Activated effector memory CD4-positive, alpha-beta T cell treated with Interleukin-2 at 50 U/mL for 16 hours (primary cell): ENCODE results near the gene IFNA7.
"Not testable (repeated sequence)": the region's sequence is repeated elsewhere in the genome, so short reads cannot be mapped to it uniquely, and the experiment has no call there.

ENCODE experiments used
- DNase-seq: peaks from one replicate; pipeline ENCODE4 v3.0.0-alpha.2; 2020

Gene IFNA7

DNA sequence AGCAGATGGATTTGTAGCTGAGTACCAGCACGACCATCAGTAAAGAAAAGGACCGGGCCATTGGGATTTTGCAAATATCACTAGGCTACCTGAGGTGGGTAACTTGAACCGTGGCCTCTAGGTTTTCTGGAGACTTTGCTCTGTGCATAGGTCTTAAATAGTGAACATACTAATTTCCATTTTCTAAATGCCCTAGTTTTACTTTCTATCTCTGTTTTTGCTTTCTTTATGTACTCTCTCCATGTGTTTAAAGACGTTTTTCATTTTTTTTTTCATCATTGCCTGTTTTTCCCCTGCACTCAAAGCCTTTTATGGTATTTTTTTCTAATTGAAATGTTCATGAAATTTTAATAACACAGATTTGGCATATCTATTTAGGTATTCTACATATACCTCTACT lies at the start of gene IFNA7:
Gene IFNA7 (minus strand): TSS at position 101 of the 400 bp plus-strand sequence. CDS start 40 bp downstream, at position 61.
- DNase-seq: not testable (repeated sequence)

DNA sequence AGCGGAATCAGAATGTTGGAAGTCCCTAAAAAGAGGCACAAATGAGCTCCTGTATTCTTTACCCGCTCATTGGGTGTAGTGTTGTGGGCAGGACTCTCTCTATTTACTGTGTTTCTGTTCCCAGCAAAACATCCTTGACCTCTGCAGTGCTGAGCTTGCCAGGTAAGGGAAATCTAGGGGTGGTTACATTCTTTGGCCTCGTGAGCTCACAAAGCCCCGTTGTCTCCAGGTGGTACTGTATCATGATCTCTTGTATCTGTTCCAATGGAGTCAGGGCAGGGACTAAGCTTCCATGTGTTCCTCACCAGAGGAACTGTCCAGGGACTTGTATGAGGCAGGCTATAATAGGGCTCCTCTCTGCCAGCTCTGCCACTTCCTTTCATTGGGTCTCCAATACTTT lies 49.6 kb upstream of the IFNA7 start:
- DNase-seq: no peak

DNA sequence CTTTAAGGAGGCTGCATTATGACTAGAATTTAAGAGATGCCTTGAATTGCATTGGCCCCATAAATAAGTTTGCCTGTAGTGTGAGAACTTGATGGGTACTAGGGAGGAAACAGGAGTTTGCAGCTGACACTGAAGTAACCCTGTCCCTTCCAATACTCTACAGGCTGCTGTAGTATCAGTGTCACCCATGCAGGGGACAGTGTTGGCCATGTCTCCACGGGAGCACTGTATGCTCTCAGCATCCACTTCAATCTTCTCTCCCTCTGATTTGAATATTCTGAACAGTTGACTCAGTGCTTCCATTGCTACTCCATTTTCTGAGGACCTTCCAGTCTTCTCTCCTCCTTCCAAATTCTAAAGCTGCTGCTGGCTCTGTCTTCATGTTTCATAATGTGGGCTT lies 49.2 kb upstream of the IFNA7 start:
- no peak for DNase-seq

DNA sequence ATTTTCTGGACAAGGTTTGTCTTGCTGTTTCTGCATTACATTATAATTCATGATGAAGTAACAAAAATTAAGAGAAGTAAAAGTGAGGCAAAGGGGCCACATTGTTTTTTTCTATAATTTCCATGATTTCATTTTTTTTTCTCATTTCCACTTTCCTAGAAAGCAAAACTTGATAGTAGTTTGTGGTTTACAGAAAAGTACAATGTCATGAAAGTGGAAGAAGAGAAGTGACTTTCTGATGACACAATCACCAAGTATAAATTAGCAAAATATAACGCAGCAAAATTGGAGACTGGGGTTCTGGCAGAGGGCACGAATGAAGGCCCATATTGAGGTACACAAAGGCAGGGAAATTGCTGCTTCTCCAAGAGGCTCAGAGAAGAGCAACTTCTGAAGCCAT lies 42.8 kb upstream of the IFNA7 start:
- no peak for DNase-seq

DNA sequence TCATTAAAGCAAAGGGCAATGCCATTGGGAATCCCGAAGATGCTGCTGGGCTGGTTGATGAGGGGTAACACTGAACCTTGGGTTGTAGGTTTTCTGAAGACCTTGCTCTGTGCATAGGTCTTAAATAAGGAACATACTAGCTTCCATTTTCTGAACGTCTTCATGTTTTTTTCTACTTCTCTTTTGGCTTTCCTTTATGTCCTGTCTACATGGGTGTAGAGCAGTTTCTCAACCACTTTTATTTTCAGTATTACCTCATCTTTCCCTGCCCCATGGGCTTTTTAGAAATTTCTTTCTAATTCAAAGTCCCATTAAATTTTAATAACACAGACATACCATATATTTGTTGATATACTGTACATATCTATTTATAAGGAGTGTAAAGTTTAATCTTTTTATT lies 37.9 kb upstream of the IFNA7 start, which contains the start of gene IFNA14:
Gene IFNA14 (minus strand): TSS at position 95 of the 400 bp plus-strand sequence. CDS start 70 bp downstream, at position 25.
- DNase-seq: no peak

DNA sequence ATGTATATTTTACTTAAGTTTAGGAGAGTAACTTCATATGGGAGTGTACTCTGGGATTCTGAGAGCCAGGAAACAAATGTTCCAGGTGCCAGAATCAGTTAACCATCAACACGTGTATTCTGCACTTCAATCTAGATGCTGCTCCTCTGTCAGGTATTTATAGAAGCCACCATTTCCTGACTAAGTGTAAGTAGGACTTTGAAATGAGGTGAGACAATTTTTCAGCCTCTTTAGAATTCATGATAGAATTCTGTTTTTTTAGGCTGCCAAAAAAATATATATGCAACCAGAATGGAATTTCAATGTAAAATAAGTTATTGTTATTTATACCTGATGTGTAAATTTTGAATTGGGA lies 34.3 kb upstream of the IFNA7 start:
- DNase-seq: not testable (repeated sequence)

DNA sequence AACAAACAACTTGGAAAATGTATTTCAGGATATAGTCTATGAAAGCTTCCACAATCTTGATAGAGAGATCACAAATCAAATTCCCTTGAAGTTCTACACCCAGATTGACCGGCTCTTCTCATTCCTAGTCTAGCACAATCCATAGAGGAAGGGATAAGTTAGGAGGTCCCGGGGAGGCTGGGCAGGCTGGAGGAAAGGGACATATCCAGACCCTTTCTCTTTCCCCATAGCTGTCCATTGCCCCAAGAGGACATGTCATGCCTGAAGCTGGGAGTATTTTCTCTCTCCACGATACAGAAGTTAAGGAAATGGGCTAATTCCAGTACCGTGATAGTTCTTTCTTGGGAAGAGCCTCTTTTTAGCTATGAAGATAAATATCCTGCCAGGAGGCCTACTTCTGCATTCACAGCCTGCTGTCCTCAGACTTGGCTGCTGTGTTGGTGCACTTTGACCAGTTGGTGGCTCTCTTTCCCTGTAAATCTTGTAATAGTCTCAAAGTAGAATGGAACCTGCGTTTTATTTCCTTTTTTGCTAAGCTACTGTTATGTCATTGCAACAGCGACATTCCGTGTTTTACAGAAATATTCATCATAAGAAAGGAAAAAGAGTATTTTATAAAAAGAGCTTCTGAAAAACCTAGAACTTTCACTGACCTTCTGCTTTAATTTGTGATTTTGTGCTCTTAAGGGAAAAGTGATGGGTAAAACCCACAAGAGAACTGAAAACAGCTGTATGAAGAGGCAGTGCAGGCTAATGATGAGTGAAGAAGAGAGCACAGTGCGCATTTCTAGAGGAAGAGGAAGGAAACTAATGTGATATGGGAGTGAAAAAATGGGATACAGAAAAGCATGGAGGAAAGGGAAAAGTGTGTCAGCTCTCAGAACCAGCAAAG lies 33.7 kb upstream of the IFNA7 start:
- not testable (repeated sequence) for DNase-seq

DNA sequence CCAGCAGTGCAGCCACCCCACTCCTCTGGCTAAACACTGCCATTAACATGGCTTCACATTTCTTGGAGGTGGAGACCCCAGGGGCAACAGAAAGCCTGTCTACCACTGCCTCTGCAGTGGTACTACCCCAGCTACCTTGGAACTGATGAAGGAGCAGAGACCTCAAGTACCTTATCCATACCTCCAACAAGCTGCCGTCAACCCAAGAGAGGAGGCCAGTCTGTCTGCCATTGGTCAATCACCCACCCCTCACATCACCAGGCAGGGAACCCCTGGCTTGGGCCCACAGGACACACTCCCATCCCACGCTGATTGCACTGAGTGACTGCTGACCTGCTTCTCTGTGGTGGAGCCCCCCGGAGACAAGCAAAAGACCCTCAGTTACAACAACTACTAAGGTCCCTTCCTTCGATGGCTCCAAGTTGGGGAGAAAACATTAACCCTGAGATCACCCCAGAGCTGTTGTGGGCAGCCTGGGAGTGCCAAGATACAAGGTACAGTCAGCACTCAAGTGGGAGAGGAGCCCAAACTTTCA lies 32.2 kb upstream of the IFNA7 start:
- no peak for DNase-seq

DNA sequence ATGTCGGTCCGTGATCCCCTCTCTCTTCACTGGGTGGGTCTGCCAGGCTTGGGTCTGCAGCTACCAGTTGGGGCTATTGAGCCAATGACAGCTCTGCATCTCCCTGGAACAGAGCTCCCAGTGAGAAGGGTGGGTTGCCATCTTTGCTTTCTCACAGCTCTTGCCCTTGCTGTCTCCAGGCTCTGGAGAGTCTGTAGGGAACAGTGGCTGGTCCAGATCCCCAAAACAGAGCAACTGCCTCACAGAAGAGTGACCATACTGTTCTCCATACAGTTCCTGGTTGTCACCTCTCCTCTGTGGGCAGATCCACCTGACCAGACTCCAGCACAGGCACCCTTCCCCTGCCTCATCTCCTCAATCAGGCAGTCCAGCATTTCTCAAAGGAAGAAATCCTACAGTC lies 31.3 kb upstream of the IFNA7 start:
- no peak for DNase-seq

DNA sequence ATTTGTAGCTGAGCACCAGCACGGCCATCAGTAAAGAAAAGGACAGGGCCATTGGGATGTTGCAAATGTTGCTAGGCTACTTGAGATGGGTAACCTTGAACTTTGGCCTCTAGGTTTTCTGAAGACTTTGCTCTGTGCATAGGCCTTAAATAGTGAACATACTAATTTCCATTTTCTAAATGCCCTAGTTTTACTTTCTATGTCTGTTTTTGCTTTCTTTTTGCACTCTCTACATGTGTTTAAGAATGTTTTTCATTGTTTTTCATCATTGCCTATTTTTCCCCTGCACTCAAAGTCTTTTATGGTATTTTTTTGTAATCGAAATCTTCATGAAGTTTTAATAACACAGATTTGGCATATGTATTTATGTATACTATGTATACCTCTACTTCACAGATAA lies 26.1 kb upstream of the IFNA7 start, which contains the start of gene IFNA17:
Gene IFNA17 (minus strand): TSS at position 101 of the 400 bp plus-strand sequence. CDS start 49 bp downstream, at position 52.
- DNase-seq: no peak

DNA sequence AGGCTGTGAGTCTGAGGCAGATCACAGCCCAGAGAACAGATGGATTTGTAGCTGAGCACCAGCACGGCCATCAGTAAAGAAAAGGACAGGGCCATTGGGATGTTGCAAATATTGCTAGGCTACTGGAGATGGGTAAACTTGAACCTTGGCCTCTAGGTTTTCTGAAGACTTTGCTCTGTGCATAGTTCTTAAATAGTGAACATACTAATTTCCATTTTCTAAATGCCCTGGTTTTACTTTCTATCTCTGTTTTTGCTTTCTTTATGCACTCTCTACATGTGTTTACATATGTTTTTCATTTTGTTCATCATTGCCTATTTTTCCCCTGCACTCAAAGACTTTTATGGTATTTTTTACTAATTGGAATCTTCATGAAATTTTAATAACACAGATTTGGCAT lies 15.2 kb upstream of the IFNA7 start, which contains the start of gene IFNA16:
Gene IFNA16 (minus strand): TSS at position 101 of the 400 bp plus-strand sequence. CDS start 6 bp downstream, at position 95.
- not testable (repeated sequence) for DNase-seq

DNA sequence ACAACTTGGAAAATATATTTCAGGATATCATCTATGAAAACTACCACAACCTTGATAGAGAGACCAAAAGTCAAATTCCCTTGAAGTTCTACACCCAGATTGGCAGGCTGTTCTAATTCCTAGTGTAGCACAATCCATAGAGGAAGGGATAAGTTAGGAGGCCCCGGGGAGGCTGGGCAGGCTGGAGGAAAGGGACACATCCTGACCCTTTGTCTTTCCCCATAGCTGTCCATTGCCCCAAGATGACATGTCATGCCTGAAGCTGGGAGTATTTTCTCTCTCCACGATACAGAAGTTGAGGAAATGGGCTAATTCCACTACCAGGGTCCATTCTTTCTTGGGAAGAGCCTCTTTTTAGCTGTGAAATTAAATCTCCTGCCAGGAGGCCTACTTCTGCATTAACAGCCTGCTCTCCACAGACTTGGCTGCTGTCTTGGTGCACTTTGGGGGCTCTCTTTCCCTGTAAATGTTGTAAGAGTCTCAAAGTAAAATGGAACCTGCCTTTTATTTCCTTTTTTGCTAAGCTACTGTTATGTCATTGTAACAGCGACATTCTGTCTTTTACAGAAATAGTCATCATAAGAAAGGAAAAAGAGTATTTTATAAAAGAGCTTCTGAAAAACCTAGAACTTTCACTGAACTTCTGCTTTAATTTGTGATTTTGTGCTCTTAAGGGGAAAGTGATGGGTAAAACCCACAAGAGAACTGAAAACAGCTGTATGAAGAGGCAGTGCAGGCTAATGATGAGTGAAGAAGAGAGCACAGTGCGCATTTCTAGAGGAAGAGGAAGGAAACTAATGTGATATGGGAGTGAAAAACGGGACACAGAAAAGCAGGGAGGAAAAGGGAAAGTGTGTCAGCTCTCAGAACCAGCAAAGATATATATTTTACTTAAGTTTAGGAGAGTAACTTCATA lies 11.7 kb upstream of the IFNA7 start:
- DNase-seq: not testable (repeated sequence)

DNA sequence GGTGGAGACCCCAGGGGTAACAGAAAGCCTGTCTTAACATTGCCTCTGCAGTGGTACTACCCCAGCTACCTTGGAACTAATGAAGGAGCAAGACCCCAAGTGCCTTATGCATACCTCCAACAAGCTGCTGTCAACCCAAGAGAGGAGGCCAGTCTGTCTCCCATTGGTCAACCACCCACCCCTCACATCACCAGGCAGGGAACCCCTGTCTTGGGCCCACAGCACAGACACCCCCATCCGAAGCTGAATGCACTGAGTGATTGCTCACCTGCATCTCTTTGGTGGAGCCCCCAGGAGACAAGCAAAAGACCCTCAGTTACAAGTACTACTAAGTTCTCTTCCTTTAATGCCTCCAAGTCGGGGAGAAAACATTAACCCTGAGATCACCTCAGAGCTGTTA lies 10.2 kb upstream of the IFNA7 start:
- DNase-seq: not testable (repeated sequence)

DNA sequence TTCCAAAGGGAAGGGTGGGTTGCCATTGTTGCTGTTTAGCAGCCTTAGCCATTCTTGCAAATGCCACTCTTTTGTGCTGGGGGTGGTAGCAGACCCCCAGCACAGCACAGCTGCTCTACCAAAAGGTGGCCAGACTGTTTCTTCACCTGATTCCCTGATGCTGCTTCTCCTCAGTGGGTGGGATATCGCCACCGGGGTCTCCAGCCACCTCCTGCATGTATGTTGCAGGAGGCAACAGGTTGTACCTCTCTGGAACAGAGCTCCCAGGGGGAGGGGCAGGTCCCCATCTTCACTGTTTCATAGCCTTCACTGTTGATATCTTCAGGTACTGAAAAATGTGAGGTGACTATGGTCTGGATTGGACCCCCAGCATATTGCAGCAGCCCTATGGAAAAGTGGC lies 8.8 kb upstream of the IFNA7 start:
- DNase-seq: not testable (repeated sequence)

DNA sequence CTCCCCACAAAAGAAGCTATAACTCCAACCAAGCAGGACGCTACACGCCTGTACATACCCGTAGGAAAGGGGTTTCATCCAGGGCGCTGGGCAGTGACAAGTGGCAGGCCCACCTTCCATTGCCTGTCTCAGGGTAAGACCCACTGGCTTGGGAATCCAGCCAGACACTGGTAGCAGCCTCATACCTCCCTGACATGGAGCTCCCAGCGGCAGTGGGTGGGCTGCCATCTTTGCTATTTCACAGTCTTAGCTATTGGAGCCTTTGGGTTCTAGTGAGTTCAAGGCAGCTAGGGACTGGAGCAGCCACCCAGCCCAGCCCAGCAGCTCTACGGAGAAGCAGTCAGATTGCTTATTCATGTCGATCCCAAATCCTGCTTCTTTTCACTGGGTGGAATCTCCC lies 8.3 kb upstream of the IFNA7 start:
- no peak for DNase-seq

DNA sequence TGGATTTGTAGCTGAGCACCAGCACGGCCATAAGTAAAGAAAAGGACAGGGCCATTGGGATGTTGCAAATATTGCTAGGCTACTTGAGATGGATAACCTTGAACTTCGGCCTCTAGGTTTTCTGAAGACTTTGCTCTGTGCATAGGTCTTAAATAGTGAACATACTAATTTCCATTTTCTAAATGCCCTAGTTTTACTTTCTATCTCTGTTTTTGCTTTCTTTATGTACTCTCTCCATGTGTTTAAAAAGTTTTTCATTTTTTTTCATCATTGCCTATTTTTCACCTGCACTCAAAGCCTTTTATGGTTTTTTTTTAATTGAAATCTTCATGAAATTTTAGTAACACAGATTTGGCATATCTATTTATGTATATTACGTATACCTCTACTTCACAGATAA lies 5.0 kb upstream of the IFNA7 start, which contains the start of gene IFNA10:
Gene IFNA10 (minus strand): TSS at position 101 of the 400 bp plus-strand sequence. CDS start 46 bp downstream, at position 55.
- not testable (repeated sequence) for DNase-seq

DNA sequence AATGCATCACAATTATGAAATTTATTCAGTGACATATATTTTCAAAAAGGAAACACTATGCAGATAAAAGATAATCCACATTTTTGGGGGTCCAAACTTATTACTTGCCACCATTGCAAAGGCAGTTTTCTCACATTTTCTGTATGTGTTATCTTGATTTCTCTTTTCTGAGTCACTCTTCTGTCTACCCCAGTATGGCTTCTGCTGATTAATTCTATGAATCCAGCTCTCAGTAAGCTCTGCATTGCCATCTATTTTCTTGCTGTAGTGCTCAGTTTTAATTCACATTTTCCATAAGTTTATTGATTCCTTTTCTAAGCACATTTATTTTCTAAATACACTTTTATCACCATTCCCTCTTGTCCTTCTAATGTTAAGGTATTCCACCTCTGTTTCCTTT lies 3.2 kb upstream of the IFNA7 start:
- no peak for DNase-seq

DNA sequence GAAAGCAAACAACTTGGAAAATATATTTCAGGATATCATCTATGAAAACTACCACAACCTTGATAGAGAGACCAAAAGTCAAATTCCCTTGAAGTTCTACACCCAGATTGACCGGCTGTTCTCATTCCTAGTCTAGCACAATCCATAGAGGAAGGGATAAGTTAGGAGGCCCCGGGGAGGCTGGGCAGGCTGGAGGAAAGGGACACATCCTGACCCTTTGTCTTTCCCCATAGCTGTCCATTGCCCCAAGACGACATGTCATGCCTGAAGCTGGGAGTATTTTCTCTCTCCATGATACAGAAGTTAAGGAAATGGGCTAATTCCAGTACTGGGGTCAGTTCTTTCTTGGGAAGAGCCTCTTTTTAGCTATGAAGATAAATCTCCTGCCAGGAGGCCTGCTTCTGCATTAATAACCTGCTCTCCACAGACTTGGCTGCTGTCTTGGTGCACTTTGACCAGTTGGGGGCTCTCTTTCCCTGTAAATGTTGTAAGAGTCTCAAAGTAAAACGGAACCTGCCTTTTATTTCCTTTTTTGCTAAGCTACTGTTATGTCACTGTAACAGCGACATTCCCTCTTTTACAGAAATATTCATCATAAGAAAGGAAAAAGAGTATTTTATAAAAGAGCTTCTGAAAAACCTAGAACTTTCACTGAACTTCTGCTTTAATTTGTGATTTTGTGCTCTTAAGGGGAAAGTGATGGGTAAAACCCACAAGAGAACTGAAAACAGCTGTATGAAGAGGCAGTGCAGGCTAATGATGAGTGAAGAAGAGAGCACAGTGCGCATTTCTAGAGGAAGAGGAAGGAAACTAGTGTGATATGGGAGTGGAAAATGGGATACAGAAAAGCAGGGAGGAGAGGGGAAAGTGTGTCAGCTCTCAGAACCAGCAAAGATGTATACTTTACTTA lies 6.9 kb downstream of the IFNA7 start:
- DNase-seq: peak; percentile 13

DNA sequence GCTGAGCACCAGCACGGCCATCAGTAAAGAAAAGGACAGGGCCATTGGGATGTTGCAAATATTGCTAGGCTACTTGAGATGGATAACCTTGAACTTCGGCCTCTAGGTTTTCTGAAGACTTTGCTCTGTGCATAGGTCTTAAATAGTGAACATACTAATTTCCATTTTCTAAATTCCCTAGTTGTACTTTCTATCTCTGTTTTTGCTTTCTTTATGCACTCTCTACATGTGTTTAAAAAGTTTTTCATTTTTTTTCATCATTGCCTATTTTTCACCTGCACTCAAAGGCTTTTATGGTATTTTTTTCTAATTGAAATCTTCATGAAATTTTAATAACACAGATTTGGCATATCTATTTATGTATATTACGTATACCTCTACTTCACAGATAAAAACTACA lies 14.5 kb downstream of the IFNA7 start, which contains the start of gene IFNA4:
Gene IFNA4 (minus strand): TSS at position 101 of the 400 bp plus-strand sequence. CDS start 56 bp downstream, at position 45.
- DNase-seq: not testable (repeated sequence)

DNA sequence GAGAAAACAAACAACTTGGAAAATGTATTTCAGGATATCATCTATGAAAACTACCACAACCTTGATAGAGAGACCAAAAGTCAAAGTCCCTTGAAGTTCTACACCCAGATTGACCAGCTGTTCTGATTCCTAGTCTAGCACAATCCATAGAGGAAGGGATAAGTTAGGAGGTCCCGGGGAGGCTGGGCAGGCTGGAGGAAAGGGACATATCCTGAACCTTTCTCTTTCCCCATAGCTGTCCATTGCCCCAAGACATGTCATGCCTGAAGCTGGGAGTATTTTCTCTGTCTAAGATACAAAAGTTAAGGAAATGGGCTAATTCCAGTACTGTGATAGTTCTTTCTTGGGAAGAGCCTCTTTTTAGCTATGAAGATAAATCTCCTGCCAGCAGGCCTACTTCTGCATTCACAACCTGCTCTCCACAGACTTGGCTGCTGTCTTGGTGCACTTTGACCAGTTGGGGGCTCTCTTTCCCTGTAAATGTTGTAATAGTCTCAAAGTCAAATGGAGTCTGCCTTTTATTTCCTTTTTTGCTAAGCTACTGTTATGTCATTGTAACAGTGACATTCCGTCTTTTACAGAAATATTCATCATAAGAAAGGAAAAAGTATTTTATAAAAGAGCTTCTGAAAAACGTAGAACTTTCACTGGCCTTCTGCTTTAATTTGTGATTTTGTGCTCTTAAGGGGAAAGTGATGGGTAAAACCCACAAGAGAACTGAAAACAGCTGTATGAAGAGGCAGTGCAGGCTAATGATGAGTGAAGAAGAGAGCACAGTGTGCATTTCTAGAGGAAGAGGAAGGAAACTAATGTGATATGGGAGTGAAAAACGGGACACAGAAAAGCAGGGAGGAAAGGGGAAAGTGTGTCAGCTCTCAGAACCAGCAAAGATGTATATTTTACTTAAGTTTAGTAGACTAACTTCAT lies 18.9 kb downstream of the IFNA7 start:
- not testable (repeated sequence) for DNase-seq
